DND-41 (cell line): ENCODE data around the gene SNRPB2.

Experiments used
- EZH2 ChIP-seq: IDR thresholded peaks from 3 replicates; pipeline ENCODE4 v1.6.1; 2012; ENCODE audit warnings: borderline replicate concordance, low read depth, mild to moderate bottlenecking, moderate library complexity, low read length, inconsistent platforms; ENCODE audit not compliant: severe bottlenecking
- TF ChIP-seq, protein P1 (sequence below): IDR thresholded peaks from 2 replicates; pipeline ENCODE4 v1.5.1; 2012; ENCODE audit warnings: borderline replicate concordance, low read length, moderate library complexity, mild to moderate bottlenecking; ENCODE audit not compliant: poor library complexity, severe bottlenecking; ENCODE audit errors: extremely low read depth

DNA sequence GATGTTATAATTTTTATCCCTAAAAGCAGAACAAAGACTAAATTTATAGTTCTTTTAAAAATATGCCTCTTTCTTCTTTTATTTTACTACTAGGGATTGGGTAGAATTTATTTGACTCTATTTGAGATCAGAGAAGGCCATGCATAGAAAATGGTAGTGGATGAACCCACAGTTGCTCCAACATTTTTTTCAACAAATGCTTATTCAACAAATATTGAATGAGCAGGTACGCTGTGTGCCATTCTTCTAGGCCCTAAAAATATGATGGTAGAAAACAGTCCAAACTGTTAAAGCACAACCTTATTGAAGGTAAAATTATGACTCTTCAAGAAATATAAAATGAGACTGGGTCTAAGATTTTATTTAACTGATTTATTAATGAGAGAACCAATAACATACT is 48.3 kb downstream of the SNRPB2 start:
- TF ChIP-seq, protein P1, sequence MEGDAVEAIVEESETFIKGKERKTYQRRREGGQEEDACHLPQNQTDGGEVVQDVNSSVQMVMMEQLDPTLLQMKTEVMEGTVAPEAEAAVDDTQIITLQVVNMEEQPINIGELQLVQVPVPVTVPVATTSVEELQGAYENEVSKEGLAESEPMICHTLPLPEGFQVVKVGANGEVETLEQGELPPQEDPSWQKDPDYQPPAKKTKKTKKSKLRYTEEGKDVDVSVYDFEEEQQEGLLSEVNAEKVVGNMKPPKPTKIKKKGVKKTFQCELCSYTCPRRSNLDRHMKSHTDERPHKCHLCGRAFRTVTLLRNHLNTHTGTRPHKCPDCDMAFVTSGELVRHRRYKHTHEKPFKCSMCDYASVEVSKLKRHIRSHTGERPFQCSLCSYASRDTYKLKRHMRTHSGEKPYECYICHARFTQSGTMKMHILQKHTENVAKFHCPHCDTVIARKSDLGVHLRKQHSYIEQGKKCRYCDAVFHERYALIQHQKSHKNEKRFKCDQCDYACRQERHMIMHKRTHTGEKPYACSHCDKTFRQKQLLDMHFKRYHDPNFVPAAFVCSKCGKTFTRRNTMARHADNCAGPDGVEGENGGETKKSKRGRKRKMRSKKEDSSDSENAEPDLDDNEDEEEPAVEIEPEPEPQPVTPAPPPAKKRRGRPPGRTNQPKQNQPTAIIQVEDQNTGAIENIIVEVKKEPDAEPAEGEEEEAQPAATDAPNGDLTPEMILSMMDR: no peak
- TF ChIP-seq EZH2: no peak
